PC-9 (cell line): Measurements from ENCODE around the gene CCNL2. TPM values are rescaled to one million over a fixed set of nuclear protein-coding genes. Genes with fewer than 3 reads are reported as not detected.

Experiments
- BruUV-seq: library from RNA; stranded (reverse); fragments of 400-500 nt; replicated peaks from 2 replicates; lab custom pipeline; 2021; lab: Mats Ljungman, UMichigan
- CTCF ChIA-PET: fragments of 300-600 bp; sonication (Branson Sonifier 250); formaldehyde crosslinking; loops from one replicate; lab custom pipeline; 2022; ENCODE audit warnings: antibody characterized with exemption; lab: Charles Lee
- POLR2A ChIA-PET: fragments of 300-600 bp; sonication (Branson Sonifier 250); formaldehyde crosslinking; loops from one replicate; lab custom pipeline; 2022; ENCODE audit warnings: antibody characterized with exemption; ENCODE audit not compliant: unreplicated experiment; lab: Charles Lee
- DNase-seq, 2 experiments: peaks; one replicate each; pipeline versions ENCODE4 v3.0.0 to v3.0.0-alpha.2; 2015 to 2022; ENCODE audit warnings: mixed read lengths in 1 of 2
- H2AFZ ChIP-seq: fragments of 200-600 bp; sonication (generic); 2 replicates; pipeline ENCODE4 v1.8.1; 2017; ENCODE audit warnings: antibody characterized with exemption
- H3F3A ChIP-seq: fragments of 200-600 bp; sonication (generic); 2 replicates; pipeline ENCODE4 v1.8.1; 2017; ENCODE audit warnings: antibody characterized with exemption, mild to moderate bottlenecking, low read depth; ENCODE audit not compliant: insufficient read depth
- H3K27ac ChIP-seq: fragments of 200-600 bp; sonication (generic); 2 replicates; pipeline ENCODE4 v1.6.1; 2016; ENCODE audit warnings: mixed run types
- H3K27me3 ChIP-seq: fragments of 200-600 bp; sonication (generic); 2 replicates; pipeline ENCODE4 v1.6.1; 2016; ENCODE audit warnings: low read depth, mixed run types; ENCODE audit not compliant: insufficient read depth
- H3K36me3 ChIP-seq: fragments of 200-600 bp; sonication (generic); 2 replicates; pipeline ENCODE4 v1.6.1; 2016; ENCODE audit warnings: low read depth, mixed run types
- H3K4me1 ChIP-seq: fragments of 200-600 bp; sonication (generic); replicated peaks from 2 replicates; pipeline ENCODE4 v1.6.1; 2016; ENCODE audit warnings: mixed run types; ENCODE audit not compliant: insufficient read depth
- H3K4me2 ChIP-seq: fragments of 200-600 bp; sonication (generic); 2 replicates; pipeline ENCODE4 v1.6.1; 2017; ENCODE audit warnings: mixed run types
- H3K4me3 ChIP-seq: fragments of 200-600 bp; sonication (generic); 2 replicates; pipeline ENCODE4 v1.6.1; 2016; ENCODE audit warnings: mixed run types
- H3K79me2 ChIP-seq: fragments of 200-600 bp; sonication (generic); 2 replicates; pipeline ENCODE4 v1.6.1; 2017; ENCODE audit warnings: low read depth, mixed run types
- H3K9me2 ChIP-seq: fragments of 200-600 bp; sonication (generic); 2 replicates; pipeline ENCODE4 v1.8.1; 2017; ENCODE audit warnings: mild to moderate bottlenecking; ENCODE audit not compliant: insufficient read depth
- H3K9me3 ChIP-seq: fragments of 200-600 bp; sonication (generic); 2 replicates; pipeline ENCODE4 v1.8.1; 2016; ENCODE audit warnings: low read depth; ENCODE audit not compliant: insufficient read depth
- H4K20me1 ChIP-seq: fragments of 200-600 bp; sonication (generic); 2 replicates; pipeline ENCODE4 v1.8.1; 2017; ENCODE audit not compliant: insufficient read depth
- EZH2 ChIP-seq: fragments of 200-600 bp; sonication (generic); IDR thresholded peaks from 2 replicates; pipeline ENCODE4 v1.8.0; 2017; ENCODE audit warnings: antibody characterized with exemption, low read depth
- intact Hi-C: fragments of 100-400 bp; cut with micrococcal nuclease; formaldehyde crosslinking; loops from one replicate; pipeline ENCODE4 v1.10.0; 2022; ENCODE audit not compliant: unreplicated experiment
- total RNA-seq: library from RNA; stranded (reverse); gene quantifications from 2 replicates; pipeline ENCODE4 v1.2.3, GENCODE V29; 2021
- TF ChIP-seq, protein P1 (sequence below): fragments of 200-600 bp; sonication (generic); conservative IDR thresholded peaks from 2 replicates; pipeline ENCODE4 v1.6.1; 2017; ENCODE audit warnings: mixed run types, antibody characterized with exemption, mild to moderate bottlenecking, moderate library complexity

CCNL2 gene
- total RNA-seq, 1 experiment from 2014 or later, result 162 TPM

DNA sequence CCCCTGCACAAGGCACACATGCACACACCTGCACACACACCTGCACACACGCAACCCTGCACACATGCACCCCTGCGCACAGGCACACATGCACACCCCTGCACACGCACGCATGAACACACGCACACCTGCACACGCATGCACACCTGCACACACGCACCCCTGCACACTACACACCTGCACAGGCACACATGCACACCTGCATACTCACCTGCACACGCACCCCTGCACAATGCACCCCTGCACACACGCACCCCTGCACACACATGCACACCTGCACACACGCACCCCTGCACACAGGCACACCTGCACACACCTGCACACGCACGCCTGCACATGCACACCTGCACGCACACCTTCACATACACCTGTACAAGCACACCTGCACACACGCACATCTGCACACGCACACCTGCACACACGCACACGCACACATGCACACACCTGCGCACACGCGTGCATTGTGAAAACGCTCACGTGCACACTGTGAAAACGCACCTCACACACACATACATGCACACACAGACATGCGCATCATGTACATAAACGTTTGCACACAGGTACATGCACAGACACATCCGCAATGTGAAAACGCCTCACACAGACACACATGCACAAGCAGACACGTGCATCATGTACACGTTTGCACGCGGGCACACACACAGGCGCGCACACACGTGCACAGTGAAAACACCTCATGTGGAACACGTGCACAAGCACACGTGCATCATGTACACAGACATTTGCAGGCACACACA, 58.2 kb downstream of the CCNL2 start:
- intact Hi-C loops, result loop anchor here (10.0 kb wide), 1 partner anchor 94 kb away; the partner anchor contains the start of gene VWA1
- no TSS peak for BruUV-seq

GRCh38 chr1:1340185-1340584, 59.0 kb downstream of the CCNL2 start:
- TF ChIP-seq, protein P1, sequence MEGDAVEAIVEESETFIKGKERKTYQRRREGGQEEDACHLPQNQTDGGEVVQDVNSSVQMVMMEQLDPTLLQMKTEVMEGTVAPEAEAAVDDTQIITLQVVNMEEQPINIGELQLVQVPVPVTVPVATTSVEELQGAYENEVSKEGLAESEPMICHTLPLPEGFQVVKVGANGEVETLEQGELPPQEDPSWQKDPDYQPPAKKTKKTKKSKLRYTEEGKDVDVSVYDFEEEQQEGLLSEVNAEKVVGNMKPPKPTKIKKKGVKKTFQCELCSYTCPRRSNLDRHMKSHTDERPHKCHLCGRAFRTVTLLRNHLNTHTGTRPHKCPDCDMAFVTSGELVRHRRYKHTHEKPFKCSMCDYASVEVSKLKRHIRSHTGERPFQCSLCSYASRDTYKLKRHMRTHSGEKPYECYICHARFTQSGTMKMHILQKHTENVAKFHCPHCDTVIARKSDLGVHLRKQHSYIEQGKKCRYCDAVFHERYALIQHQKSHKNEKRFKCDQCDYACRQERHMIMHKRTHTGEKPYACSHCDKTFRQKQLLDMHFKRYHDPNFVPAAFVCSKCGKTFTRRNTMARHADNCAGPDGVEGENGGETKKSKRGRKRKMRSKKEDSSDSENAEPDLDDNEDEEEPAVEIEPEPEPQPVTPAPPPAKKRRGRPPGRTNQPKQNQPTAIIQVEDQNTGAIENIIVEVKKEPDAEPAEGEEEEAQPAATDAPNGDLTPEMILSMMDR, result no peak
- no peak for TF ChIP-seq EZH2
- H2AFZ ChIP-seq, result no peak overlapping the region
- peaks cover 9% of the 10 kb centered on the region for H4K20me1 ChIP-seq
- no TSS peak for BruUV-seq
- ChIA-PET CTCF (no interaction called here), POLR2A (no interaction called here)
- H3F3A ChIP-seq, result peaks cover 44% of the 10 kb centered on the region
- intact Hi-C loops, result loop anchor here (10.0 kb wide), 1 partner anchor 95 kb away; the partner anchor contains the start of gene VWA1
- H3K27me3 ChIP-seq, result no peaks in the 10 kb centered on the region
- no peaks in the 10 kb centered on the region for H3K9me2 ChIP-seq
- H3K27ac ChIP-seq, result no peak overlapping the region
- no peak for DNase-seq
- H3K9me3 ChIP-seq, result no peaks in the 10 kb centered on the region
- H3K4me2 ChIP-seq, result no peak overlapping the region
- H3K79me2 ChIP-seq, result peaks cover 39% of the 10 kb centered on the region
- peaks cover 28% of the 10 kb centered on the region for H3K4me1 ChIP-seq
- H3K36me3 ChIP-seq, result peaks cover 10% of the 10 kb centered on the region; the same call in 1 of the 2 replicates
- H3K4me3 ChIP-seq, result no peak overlapping the region

More for the DNA sequence above, 58.2 kb downstream of the CCNL2 start:
- H3F3A ChIP-seq, result peaks cover 52% of the 10 kb centered on the region
- H3K4me1 ChIP-seq, result peaks cover 36% of the 10 kb centered on the region
- H4K20me1 ChIP-seq, result peaks cover 9% of the 10 kb centered on the region
- ChIA-PET CTCF (no interaction called here), POLR2A (no interaction called here)
- TF ChIP-seq EZH2, result no peak
- TF ChIP-seq, protein P1, result no peak
- no peak overlapping the region for H3K4me2 ChIP-seq
- no peak overlapping the region for H2AFZ ChIP-seq
- no peaks in the 10 kb centered on the region for H3K9me2 ChIP-seq
- no peaks in the 10 kb centered on the region for H3K27me3 ChIP-seq
- no peak for DNase-seq
- H3K27ac ChIP-seq, result no peak overlapping the region
- no peaks in the 10 kb centered on the region for H3K9me3 ChIP-seq
- H3K79me2 ChIP-seq, result peaks cover 47% of the 10 kb centered on the region
- H3K36me3 ChIP-seq, result peaks cover 10% of the 10 kb centered on the region; the same call in 1 of the 2 replicates
- H3K4me3 ChIP-seq, result no peak overlapping the region

- Histone ChIP-seq H3K79me2 (peaks cover 30% of the 10 kb centered on the region), H4K20me1 (peaks cover 9% of the 10 kb centered on the region), H3F3A (peaks cover 29% of the 10 kb centered on the region; the same call in 1 of the 2 replicates), H3K4me2 (no peak overlapping the region), H2AFZ (no peak overlapping the region), H3K9me3 (no peaks in the 10 kb centered on the region), H3K27ac (no peak overlapping the region), H3K4me3 (no peak overlapping the region), H3K36me3 (peaks cover 10% of the 10 kb centered on the region; the same call in 1 of the 2 replicates), H3K4me1 (peaks cover 11% of the 10 kb centered on the region), H3K27me3 (no peaks in the 10 kb centered on the region), H3K9me2 (no peaks in the 10 kb centered on the region)
- BruUV-seq, result no TSS peak
- ChIA-PET POLR2A (no interaction called here), CTCF (interaction anchor here (0.6 kb wide), 1 partner anchor 93 kb away, joined by 5 read pairs; no protein-coding TSS in a partner anchor)
- TF ChIP-seq, protein P1, result no peak
- TF ChIP-seq EZH2, result no peak
- intact Hi-C loops, result no loop called here
- no peak for DNase-seq
Measured at GRCh38 chr1:1338278-1338677, 60.9 kb downstream of the CCNL2 start.
